B cell (primary cell): ENCODE results near the gene SCRT2. TPM values are rescaled to one million over a fixed set of nuclear protein-coding genes. Genes with fewer than 3 reads are reported as not detected.

Experiments used
- ATAC-seq: fragments of 200-7000 bp; cut with Tn5 transposase; one replicate; pipeline ENCODE4 v1.10.0; 2021; ENCODE audit warnings: low read depth, mild to moderate bottlenecking, moderate number of reproducible peaks, moderate library complexity
- CTCF ChIA-PET: fragments of 350-600 bp; sonication (Branson Sonifier 250); formaldehyde crosslinking; loops from one replicate; lab custom pipeline; 2021; ENCODE audit warnings: antibody characterized with exemption, inconsistent platforms; lab: Charles Lee
- POLR2A ChIA-PET: fragments of 350-600 bp; sonication (Branson Sonifier 250); formaldehyde crosslinking; loops from one replicate; lab custom pipeline; 2021; ENCODE audit warnings: antibody characterized with exemption; lab: Charles Lee
- DNase-seq: peaks from one replicate; pipeline ENCODE4 v3.0.0; 2013
- H2AFZ ChIP-seq: 2 replicates; pipeline ENCODE4 v1.6.1; 2012; ENCODE audit warnings: mild to moderate bottlenecking, low read depth, low read length; ENCODE audit not compliant: insufficient read depth, poor library complexity, severe bottlenecking
- H3K27ac ChIP-seq, 2 donors: 1 replicate in 1 of 2; 2 replicates in 1 of 2; pipeline ENCODE4 v1.5.1; 2012 to 2013; ENCODE audit warnings: low read length in 2 of 2, mild to moderate bottlenecking in 2 of 2, moderate library complexity in 1 of 2
- H3K27me3 ChIP-seq, 4 experiments: fragments of 200-600 bp in 1 of 4; sonication (generic) in 1 of 4; replicated peaks in 1 of 4; 1 replicate in 2 of 4; 2 replicates in 2 of 4; pipeline versions ENCODE4 v1.6.1 to v1.7.0; 2013 to 2016; ENCODE audit warnings: low read length in 3 of 4, mild to moderate bottlenecking in 2 of 4, mixed read lengths in 1 of 4, moderate library complexity in 1 of 4; ENCODE audit not compliant: insufficient read depth in 4 of 4, control insufficient read depth in 3 of 4; ENCODE audit errors: control extremely low read depth in 1 of 4
- H3K36me3 ChIP-seq, 2 experiments: replicated peaks in 1 of 2; 1 replicate in 1 of 2; 2 replicates in 1 of 2; pipeline versions ENCODE4 v1.6.1 to v1.7.1; 2013; ENCODE audit warnings: low read length in 1 of 2; ENCODE audit not compliant: insufficient read depth in 2 of 2, control insufficient read depth in 1 of 2; ENCODE audit errors: control extremely low read depth in 1 of 2, extremely low read depth in 1 of 2
- H3K4me1 ChIP-seq, 2 donors: fragments of 200-600 bp in 1 of 2; sonication (generic) in 1 of 2; 1 replicate in 1 of 2; 2 replicates in 1 of 2; pipeline versions ENCODE4 v1.5.1 to v1.6.1; 2013 to 2017; ENCODE audit warnings: low read length in 2 of 2; ENCODE audit not compliant: control insufficient read depth in 2 of 2, insufficient read depth in 2 of 2
- H3K4me2 ChIP-seq: replicated peaks from 2 replicates; pipeline ENCODE3; 2012; ENCODE audit warnings: mild to moderate bottlenecking, low read depth, low read length; ENCODE audit not compliant: poor library complexity, severe bottlenecking
- H3K4me3 ChIP-seq, 5 experiments: fragments of 200-600 bp in 1 of 5; sonication (generic) in 1 of 5; 1 replicate in 3 of 5; 2 replicates in 2 of 5; pipeline versions ENCODE4 v1.5.1 to v1.7.0; 2011 to 2016; ENCODE audit warnings: low read length in 4 of 5, mild to moderate bottlenecking in 4 of 5, low read depth in 2 of 5, control low read depth in 1 of 5, moderate library complexity in 1 of 5; ENCODE audit not compliant: insufficient read depth in 1 of 5; ENCODE audit errors: control extremely low read depth in 1 of 5, extremely low read depth in 1 of 5
- H3K79me2 ChIP-seq: fragments of 200-600 bp; sonication (generic); one replicate; pipeline ENCODE4 v1.6.0; 2016; ENCODE audit warnings: low read length; ENCODE audit not compliant: control insufficient read depth, insufficient read depth
- H3K9ac ChIP-seq: fragments of 200-600 bp; sonication (generic); 2 replicates; pipeline ENCODE4 v1.6.1; 2017; ENCODE audit warnings: mild to moderate bottlenecking, low read length, moderate library complexity
- H3K9me3 ChIP-seq, 3 donors: one replicate each; pipeline versions ENCODE4 v1.6.1 to v1.7.1; 2013; ENCODE audit warnings: low read length in 2 of 3; ENCODE audit not compliant: control insufficient read depth in 2 of 3, insufficient read depth in 1 of 3; ENCODE audit errors: control extremely low read depth in 1 of 3
- H4K20me1 ChIP-seq: 2 replicates; pipeline ENCODE4 v1.6.0; 2012; ENCODE audit warnings: mild to moderate bottlenecking, low read length; ENCODE audit not compliant: insufficient read depth, control insufficient read depth, poor library complexity, severe bottlenecking
- H3K27ac Mint-ChIP-seq: one replicate; pipeline ENCODE4 v1.8.0; 2021; ENCODE audit warnings: mixed read lengths
- H3K27me3 Mint-ChIP-seq: one replicate; pipeline ENCODE4 v1.8.0; 2021; ENCODE audit warnings: mixed read lengths
- H3K4me1 Mint-ChIP-seq: one replicate; pipeline ENCODE4 v1.8.0; 2021; ENCODE audit warnings: mixed read lengths
- H3K4me3 Mint-ChIP-seq: one replicate; pipeline ENCODE4 v1.8.0; 2021; ENCODE audit warnings: mixed read lengths
- H3K9me3 Mint-ChIP-seq: one replicate; pipeline ENCODE4 v1.8.0; 2022; ENCODE audit warnings: mixed read lengths; ENCODE audit not compliant: insufficient read depth
- CTCF ChIP-seq: fragments of 200-600 bp; IDR thresholded peaks from one replicate; pipeline ENCODE4 v1.8.0; 2022; ENCODE audit warnings: antibody characterized with exemption, mild to moderate bottlenecking
- EZH2 ChIP-seq: IDR thresholded peaks from 2 replicates; pipeline ENCODE4 v1.6.1; 2012; ENCODE audit warnings: borderline replicate concordance, low read depth, mild to moderate bottlenecking, moderate library complexity, low read length; ENCODE audit not compliant: insufficient read depth, poor library complexity, severe bottlenecking
- WGBS: methylation state at CpG from one replicate; pipeline ENCODE4 v1.1.5; 2013; ENCODE audit warnings: missing lambda C conversion rate; ENCODE audit not compliant: insufficient coverage; 5-methylcytosine and 5-hydroxymethylcytosine counted together
- intact Hi-C: fragments of 100-400 bp; cut with micrococcal nuclease; formaldehyde crosslinking; loops from one replicate; pipeline ENCODE4 v1.10.0; 2022
- polyA plus RNA-seq: library from polyadenylated mRNA; depleted of rRNA; stranded (reverse); fragments of >200 nt; gene quantifications from 2 replicates; pipeline ENCODE4 v1.2.3, GENCODE V29; 2012
- total RNA-seq, 2 donors: library from RNA; stranded (reverse); fragments of 120-200 nt in 1 of 2; gene quantifications; 1 replicate in 1 of 2; 2 replicates in 1 of 2; pipeline versions ENCODE4 v1.2.3 to v1.2.4, GENCODE V29; 2013 to 2022

The SCRT2 gene
- total and polyA plus RNA-seq, 2 donors (not counting 1 experiment from before 2014, with no cell fraction given) = not detected

DNA sequence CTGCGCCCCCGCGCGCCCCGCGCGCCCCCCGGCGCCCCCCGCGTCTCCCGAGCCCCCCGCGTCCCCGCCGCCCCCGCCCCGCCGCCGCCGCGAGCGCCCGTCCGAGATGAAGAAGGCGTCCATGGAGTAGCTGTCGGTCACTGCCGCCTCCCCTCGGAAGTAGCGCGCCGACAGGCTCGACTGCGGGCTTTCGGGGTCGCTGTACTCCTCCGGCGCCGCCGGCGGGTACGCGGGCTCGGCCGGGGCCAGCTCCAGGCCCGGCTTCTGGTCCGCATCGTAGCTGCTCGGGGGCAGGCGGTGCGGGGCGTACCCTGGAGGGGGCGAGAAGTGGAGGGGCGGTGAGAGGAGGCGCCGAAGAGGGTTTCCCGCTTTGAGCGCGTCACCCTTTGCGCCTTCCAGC, 11.5 kb downstream of the SCRT2 start:
- Histone ChIP-seq H3K27me3 (peaks cover 0 to 58% (median 20%) of the 10 kb centered on the region in 4 experiments), H4K20me1 (no peaks in the 10 kb centered on the region), H3K4me2 (no peak overlapping the region), H3K9ac (no peak overlapping the region), H3K79me2 (no peaks in the 10 kb centered on the region), H2AFZ (no peak overlapping the region), H3K4me1 (no peaks in the 10 kb centered on the region), H3K4me3 (no peak overlapping the region), H3K36me3 (no peaks in the 10 kb centered on the region), H3K9me3 (no peaks in the 10 kb centered on the region), H3K27ac (no peak overlapping the region)
- ChIA-PET POLR2A (no interaction called here), CTCF (interaction anchor here (0.9 to 1.1 kb wide), 2 partner anchors 10 to 16 kb away, joined by 3 read pairs; no protein-coding TSS in a partner anchor)
- Mint-ChIP-seq H3K27ac (no peak overlapping the region), H3K4me3 (no peak overlapping the region), H3K4me1 (peaks cover 7% of the 10 kb centered on the region), H3K9me3 (no peaks in the 10 kb centered on the region), H3K27me3 (peaks cover 65% of the 10 kb centered on the region)
- no peak for TF ChIP-seq EZH2
- TF ChIP-seq CTCF = no peak
- no peak for ATAC-seq
- 15% methylated on average over 60 of the region's 60 CpGs for WGBS
- DNase-seq = no peak
- intact Hi-C loops = no loop called here

DNA sequence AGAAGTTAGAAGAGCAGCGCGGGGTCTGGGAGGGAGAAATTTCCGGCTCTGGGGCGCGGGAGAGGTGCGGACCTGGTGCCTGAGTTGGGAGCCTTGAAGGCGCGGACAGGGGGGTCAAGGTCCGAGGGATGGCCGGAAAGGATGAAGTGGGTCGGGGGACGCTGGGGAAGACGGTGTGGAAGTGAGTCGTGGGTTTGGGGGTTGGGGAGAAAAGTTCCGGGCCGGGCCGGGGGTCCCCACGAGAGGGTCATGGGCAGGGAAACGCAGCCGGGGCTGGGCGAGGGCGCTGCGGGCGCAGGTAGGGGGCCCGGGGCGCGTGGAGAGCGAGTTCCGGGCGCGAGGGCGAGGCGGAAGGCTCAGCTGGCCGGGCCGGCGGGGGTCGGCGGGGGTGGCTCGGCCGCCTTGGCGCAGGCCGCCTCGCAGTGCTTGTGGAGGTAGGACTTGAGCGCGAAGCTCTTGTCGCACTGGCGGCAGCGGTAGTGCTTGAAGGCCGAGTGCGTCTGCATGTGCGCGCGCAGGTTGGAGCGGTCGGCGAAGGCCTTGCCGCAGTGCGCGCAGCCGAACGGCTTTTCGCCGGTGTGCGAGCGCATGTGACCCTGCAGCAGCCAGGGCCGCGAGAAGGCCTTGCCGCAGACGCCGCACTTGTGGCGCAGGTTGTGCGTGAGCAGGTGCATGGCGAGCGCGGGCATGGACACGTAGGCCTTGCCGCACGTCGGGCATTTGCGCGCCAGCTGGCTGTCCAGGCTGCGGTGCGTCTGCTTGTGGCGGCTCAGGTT, 12.1 kb downstream of the SCRT2 start:
- H3K4me1 ChIP-seq = no peaks in the 10 kb centered on the region
- no peak for ATAC-seq

More for the DNA sequence above, 12.1 kb downstream of the SCRT2 start:
- intact Hi-C loops = no loop called here
- Histone ChIP-seq H3K9ac (no peak overlapping the region), H4K20me1 (no peaks in the 10 kb centered on the region), H2AFZ (no peak overlapping the region), H3K27ac (no peak overlapping the region), H3K4me3 (no peak overlapping the region), H3K4me2 (no peak overlapping the region), H3K27me3 (peaks cover 0 to 58% (median 23%) of the 10 kb centered on the region in 4 experiments), H3K9me3 (no peaks in the 10 kb centered on the region), H3K36me3 (no peaks in the 10 kb centered on the region), H3K79me2 (no peaks in the 10 kb centered on the region)
- no peak for DNase-seq
- peaks cover 7% of the 10 kb centered on the region for H3K4me1 Mint-ChIP-seq
- peaks cover 68% of the 10 kb centered on the region for H3K27me3 Mint-ChIP-seq
- WGBS = 13% methylated on average over 84 of the region's 84 CpGs
- H3K9me3 Mint-ChIP-seq = no peaks in the 10 kb centered on the region
- no peak overlapping the region for H3K27ac Mint-ChIP-seq
- no peak for TF ChIP-seq EZH2
- TF ChIP-seq CTCF = no peak
- no peak overlapping the region for H3K4me3 Mint-ChIP-seq
- POLR2A ChIA-PET = no interaction called here
- CTCF ChIA-PET = no interaction called here
